IPS DF 4.7 (cell line): ENCODE data around the gene STXBP2.

Source experiments
- DNase-seq: peaks from one replicate; pipeline ENCODE4 v3.0.0-alpha.2; 2013; ENCODE audit warnings: low spot score; ENCODE audit errors: extremely low read depth

STXBP2 gene

DNA sequence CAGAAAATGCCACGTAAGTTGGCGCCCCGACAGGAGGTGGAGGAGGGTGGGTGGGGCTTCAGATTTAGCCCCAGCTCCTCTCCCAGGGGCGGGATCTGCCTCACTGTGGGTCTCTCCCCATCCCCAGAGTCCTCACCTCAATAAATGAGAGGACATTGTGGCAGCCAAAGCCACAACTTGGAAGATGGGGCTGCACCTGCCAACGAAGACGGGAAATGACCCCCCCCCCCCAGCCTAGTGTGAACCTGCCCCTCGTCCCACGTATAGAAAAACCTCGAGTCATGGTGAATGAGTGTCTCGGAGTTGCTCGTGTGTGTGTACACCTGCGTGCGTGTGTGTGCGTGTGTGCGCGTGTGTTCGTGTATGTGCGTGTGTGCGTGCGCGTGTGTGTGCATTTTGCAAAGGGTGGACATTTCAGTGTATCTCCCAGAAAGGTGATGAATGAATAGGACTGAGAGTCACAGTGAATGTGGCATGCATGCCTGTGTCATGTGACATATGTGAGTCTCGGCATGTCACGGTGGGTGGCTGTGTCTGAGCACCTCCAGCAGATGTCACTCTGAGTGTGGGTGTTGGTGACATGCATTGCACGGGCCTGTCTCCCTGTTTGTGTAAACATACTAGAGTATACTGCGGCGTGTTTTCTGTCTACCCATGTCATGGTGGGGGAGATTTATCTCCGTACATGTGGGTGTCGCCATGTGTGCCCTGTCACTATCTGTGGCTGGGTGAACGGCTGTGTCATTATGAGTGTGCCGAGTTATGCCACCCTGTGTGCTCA lies 42.3 kb downstream of the STXBP2 start:
- DNase-seq = no peak

DNA sequence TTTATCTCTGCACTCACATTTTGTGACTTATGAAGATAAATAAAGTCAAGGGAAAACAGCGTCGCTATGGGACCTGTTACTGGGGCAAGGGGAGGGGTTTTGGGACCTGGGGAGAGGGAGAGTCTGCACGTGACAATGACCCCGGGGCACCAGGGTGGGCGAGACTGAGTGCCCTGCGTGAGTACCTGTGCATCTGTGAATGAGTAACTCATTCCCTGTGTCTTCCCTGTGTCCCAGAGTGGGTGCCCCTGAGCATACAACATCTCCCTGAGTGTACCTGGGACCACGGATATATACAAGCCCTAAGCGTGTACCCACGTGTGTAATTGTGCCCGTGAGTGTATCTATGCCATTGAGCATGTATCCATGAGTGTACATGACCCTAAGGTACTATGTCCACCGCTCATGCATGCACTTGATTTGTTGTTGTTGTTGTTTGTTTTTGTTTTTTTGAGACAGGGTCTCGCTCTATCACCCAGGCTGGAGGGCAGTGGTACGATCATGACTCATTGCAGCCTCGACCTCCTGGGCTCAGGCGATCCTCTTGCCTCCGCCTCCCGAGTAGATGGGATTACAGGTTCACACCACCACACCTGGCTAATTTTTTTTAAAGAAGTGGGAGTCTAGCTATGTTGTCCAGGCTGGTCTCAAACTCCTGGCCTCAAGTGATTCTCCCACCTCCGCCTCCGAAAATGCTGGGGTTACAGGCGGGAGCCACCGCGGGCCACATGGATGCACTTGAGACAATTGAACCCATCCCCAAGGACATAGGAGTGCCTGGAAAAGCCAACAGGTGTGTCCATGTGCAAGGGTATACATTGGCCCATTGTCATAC lies 43.1 kb downstream of the STXBP2 start:
- no peak for DNase-seq

DNA sequence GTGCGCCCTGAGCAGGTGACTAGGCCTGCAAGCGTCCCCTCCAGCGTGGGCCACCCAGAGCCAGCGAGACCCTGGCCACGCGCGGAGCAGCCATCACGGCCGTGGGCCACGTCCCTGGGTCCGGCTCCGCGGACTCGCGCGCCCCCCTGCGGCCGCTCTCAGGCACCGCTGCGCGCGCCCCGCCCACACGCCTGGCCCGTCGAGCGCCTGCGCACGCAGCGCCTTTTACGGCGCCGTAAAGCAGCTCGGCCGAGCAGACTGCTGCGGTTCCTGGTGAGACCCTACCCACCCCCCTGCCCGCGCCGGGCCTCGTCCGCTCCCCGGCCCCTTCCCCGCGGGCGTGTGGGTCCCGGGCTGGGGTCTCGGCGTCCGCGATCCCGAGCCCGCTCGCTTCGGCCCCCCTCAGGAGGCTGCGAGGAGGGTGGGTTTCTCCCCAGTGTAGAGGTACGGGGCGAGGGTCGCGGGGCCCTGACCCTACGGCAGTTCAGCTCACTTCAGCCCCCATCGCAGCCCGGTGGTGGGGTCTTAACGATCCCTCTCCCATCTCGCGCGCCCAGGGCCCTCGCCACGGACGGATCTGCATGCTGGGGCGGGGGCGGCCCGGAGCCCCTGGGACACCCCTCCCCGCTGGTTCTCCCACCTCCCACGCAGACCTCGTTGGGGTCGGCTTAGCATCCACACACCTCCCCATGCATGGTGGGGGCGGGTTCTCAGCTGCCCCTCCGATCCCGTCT lies 43.9 kb downstream of the STXBP2 start, which contains the start of gene TRAPPC5:
Gene TRAPPC5 (plus strand): TSS at position 228 of the 734 bp plus-strand sequence. CDS start 1,421 bp downstream, outside the sequence.
- no peak for DNase-seq

DNA sequence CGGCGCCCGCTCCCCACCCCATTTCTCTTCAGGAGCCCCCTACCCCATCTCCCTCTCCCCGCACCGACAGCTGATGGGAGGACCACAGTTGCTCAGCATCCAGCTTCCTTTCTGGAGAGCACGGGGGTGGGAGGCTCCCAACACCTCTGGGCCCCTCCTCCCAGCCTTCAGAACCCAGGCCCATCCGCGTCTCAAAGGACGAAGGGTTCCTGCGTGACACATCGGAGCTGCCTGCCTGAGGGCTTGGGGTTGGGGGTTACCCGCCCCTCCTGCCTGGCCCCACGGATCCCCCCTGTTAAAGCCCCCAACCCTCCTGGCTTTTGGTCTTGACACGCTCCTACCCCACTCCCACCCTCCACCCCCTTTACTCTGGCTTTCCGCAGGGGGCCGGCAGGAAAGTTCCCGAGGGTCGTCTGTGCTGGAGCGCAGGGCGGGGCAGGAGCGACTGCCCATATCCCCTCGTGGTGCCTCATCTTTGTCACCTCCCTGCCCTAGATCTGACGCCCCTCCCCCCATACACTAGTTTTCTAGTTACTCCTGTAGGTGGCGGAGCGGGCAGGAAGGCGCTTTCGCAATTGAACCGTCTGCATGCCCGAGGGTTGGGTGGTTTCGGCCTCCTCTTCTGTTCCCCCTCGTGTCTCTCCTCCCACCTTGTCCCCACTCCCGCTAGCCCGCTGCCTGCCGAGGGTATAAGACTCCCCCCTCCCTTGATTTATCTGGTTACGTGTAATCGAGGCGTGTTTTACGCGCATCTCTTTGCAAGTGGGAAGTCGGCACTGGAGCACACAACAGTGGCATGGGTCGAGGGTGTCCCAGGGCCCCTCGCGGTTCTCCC lies 44.6 kb downstream of the STXBP2 start:
- DNase-seq = no peak

DNA sequence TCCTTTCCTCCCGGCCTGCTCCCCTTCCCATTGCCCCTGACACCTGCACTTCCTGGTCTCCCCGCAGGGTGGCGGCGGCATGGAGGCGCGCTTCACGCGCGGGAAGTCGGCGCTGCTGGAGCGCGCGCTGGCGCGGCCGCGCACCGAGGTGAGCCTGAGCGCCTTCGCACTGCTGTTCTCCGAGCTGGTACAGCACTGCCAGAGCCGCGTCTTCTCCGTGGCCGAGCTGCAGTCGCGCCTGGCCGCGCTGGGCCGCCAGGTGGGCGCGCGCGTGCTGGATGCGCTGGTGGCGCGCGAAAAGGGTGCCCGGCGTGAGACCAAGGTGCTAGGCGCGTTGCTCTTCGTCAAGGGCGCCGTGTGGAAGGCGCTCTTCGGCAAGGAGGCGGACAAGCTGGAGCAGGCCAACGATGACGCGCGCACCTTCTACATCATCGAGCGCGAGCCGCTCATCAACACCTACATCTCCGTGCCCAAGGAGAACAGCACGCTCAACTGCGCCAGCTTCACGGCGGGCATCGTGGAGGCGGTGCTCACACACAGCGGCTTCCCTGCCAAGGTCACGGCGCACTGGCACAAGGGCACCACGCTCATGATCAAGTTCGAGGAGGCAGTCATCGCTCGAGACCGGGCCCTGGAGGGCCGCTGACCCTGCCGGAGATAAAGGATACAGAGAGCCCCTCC lies 45.4 kb downstream of the STXBP2 start:
- DNase-seq = no peak

DNA sequence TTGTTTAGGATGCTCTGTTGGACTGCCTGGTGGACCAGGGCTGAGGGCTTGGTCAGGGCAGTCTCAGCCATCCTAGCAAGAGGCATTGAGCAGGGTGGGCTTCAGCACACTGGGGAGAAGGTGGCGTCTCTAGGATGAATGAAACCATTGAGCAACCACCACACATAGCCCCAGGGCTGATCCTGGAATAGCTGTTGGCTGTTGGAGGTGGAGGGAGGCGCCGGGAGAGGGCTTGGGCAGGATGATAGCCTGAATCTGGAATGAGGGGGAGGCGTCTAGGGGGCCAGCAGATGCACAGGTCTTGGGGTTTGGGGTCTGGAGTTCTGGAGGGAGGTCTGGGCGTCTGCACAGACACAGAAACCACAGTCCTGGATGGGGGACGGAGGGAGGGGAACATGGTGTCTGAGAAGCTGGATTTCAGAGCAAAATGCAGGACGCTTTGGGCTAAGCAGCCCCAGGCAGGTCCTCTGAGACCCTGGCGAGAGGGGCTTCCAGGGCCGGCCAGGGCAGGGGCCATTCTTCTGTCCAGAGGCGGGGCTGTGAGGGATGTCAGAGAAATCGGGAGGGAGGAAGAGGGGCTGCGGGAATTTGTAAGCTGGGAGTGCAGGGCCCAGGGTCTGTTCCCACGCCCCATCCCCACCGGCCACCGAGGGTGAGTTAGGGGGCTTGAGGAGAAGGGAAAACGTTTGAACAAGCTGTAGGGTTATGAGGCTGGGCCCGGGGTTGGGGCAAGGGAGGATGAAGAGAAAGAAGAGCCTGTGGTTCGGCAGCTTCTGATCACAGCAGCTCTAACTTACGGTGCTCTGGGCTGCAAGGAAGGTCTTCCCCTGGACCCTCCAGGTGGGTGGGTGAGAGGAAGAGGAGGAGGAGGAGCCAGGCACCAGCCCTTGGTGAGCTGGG lies 48.9 kb downstream of the STXBP2 start:
- DNase-seq = no peak

DNA sequence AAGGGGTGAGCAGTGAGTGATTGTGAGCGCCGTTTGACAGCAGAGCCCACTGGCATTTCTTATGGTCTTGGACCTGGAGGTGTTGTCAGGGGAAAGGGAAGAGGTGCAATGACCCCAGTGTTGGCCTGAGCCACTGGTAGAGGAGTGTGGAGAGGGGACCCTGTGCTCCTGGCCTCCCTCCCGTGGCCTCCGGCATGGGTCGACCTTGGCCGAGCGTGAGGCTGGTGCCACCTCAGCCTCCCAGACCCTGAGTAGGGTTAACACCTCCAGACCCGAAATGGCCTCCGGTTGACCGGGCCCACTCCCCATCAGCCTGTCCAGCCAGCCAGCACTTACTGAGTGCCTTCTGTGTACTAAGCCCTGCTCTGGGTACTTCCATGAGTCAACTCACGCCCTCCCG lies 50.3 kb downstream of the STXBP2 start:
- DNase-seq = no peak

DNA sequence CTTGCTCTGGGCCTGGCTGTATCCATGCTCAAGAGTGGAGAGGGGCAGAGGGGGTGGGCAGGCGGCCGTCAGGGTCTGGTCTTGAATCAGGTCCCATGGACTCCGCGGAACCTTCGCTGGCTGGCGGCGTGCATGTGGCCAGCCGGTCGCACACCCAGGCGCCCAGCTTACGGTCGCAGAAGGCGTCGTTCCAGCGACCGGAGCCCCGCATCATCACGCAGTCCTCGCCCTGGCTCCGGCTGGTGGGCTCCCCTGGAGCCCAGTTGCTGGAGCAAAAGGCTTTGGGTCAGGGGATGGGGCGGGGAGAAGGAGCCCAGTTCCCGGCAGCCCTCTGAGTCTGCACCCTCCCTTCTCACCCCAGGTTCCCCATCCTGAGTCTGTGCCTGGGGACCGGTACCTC lies 52.3 kb downstream of the STXBP2 start:
- no peak for DNase-seq

DNA sequence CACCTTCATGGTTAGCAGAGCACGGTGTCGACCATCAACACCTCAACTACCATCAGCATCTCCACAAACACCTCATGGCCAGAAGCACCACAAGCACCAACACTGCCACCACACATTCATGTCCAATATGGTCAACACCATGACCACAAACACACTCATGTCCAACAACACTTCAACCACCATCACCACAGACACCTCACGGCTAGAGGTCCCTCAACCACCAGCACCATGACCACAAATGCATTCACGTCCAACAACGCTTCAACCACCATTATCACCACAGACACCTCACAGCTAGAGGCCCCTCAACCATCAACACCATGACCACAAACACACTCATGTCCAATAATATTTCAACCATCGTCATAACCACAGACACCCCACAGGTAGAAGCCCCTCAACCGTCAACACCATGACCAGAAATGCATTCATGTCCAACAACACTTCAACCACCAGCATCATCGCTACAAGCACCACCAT lies 53.9 kb downstream of the STXBP2 start:
- DNase-seq = no peak

DNA sequence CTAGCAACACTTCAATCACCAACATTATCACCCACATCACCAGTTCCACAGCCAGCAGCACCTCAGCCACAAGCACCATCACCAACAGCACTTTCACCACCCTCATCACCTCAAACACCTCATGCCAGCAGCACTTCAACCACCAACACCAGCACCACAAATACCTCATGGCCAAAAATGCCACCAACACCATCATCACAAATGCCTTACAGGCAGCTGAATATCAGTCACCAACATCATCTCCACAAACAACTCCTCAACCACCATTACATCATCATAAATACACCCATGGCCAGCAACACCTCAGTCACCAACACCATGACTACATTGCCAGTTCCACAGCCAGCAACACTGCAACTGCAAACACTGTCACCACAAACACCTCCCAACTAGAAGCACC lies 54.6 kb downstream of the STXBP2 start:
- no peak for DNase-seq

DNA sequence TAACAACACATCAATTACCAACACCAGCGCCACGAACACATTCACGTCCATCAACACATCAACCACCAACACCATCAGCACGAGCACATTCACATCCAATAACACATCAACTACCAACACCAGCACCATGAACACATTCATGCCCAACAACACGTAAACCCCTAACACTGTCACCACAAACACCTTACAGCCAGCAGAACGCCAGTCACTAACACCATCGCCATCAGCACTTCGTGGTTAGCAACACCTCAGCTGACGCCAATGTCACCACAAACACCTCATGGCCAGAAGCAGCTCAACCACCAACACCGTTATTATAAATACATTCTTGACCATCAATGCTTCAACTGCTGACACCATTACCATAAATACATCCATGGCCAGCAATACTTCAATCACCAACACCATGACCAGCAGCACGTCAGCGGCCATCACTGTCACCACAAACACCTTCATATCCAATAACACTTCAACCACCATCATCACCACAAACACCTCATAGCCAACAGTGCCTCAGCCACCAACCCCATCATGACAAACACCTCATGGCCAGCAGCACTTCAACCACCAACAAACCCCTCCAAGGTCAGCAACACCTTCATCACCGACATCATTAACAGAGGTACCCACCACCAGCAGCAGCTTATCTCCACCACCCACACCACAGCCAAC lies 55.6 kb downstream of the STXBP2 start:
- no peak for DNase-seq

DNA sequence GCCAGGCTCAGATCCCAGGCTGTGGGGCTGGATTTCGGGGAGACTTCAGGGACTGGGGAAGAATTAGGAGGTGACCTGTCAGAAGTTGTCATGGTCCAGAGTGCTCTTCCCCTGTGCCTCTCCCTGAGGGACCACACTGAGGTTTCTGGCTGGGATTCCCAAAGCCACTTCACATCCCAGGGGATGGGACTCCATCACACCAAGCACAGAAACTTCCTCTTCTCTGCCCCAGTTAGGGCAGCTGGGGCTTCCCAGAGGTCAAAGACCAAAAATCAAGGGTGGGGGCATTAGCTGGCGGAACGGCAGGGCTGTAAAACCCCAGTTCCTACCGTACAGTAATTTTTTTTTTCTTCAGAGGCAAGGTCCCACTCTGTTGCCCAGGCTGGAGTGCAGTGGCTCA lies 57.6 kb downstream of the STXBP2 start:
- no peak for DNase-seq
